ENCODE results near the gene TRAPPC12. TPM values are rescaled to one million over a fixed set of nuclear protein-coding genes. Genes with fewer than 3 reads are reported as not detected.

TRAPPC12 gene
- total RNA-seq, 1 experiment from 2014 or later: 86.2 TPM

- Histone ChIP-seq H3K9me3 (ENCODE audit: low read length) (no peaks in the 10 kb centered on the region), H3K4me3 (ENCODE audit: low read length) (no peak overlapping the region), H3K27ac (ENCODE audit: low read length) (no peak overlapping the region), H4K20me1 (ENCODE audit: low read length) (0 out of 2 replicates have a peak, but pooled peaks cover 4% of the 10 kb centered on the region), H3K4me2 (ENCODE audit: low read length) (no peak overlapping the region), H3K4me1 (ENCODE audit: insufficient read depth, low read length) (no peaks in the 10 kb centered on the region), H3K27me3 (ENCODE audit: low read length) (no peaks in the 10 kb centered on the region), H3F3A (ENCODE audit: low read length, unreplicated experiment) (no peaks in the 10 kb centered on the region), H2AFZ (ENCODE audit: low read length) (no peak overlapping the region), H3K36me3 (ENCODE audit: low read depth, low read length) (peaks cover 16% of the 10 kb centered on the region; the same call in 1 of the 2 replicates), H3K9ac (ENCODE audit: low read length) (no peak overlapping the region), H3K79me2 (ENCODE audit: low read length) (peaks cover 68% of the 10 kb centered on the region), H3K9me2 (replicated peaks; ENCODE audit: low read length) (no peaks in the 10 kb centered on the region)
- no peak for ATAC-seq
- TF ChIP-seq EZH2 (IDR thresholded peaks at IDR 0.05; ENCODE audit: low read length, unreplicated experiment) (no peak), CTCF (conservative IDR thresholded peaks at IDR 0.05; ENCODE audit: low read depth, low read length) (no peak), EZH2phosphoT487 (IDR thresholded peaks at IDR 0.05; ENCODE audit: borderline replicate concordance, low read length) (no peak)
- intact Hi-C loops (cut with micrococcal nuclease): no loop called here
- POLR2A ChIA-PET (ENCODE audit: unreplicated experiment): no interaction called here
- CTCF ChIA-PET: no interaction called here
- DNase-seq: no peak
- BruUV-seq (replicated peaks): no TSS peak
These were observed 21.6 kb upstream of the TRAPPC12 start for GRCh38 chr2:3357926-3358325.

DNA sequence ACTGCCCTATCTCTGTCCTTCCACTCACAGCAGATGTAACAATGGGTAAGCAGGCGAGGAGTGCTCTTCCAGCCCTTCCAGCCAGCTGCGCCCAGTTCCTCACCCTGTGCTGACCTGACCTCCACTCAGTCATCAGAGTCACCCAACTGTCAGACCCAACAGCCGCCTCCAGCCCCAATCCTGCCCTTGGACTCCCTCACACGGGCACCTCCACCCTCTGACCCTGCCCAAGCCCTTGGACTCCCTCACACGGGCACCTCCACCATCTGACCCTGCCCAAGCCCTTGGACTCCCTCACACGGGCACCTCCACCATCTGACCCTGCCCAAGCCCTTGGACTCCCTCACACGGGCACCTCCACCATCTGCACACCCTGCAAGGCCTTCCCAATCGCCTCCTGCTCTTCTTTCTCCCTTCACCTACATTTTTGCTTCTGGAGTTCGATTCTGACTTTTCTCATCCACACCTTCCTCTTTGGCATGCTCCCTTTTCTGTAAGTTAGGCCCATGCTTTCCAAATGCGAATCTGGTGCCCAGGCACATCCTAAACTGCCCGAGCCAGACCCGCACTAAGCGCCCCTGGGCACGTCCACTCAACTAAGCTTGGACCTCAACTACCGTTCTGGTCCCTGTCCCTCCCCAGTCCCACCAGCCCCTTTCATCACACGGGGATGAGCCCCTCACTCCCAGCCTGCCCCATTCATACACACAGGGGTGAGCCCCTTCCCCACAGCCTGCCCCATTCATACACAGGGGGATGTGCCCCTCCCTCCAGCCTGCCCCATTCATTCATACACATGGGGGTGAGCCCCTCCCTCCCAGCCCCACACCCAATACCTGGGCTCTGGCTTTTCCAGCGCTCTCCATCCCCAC is 17.7 kb upstream of the TRAPPC12 start:
- H3K9me3 ChIP-seq (ENCODE audit: low read length): no peaks in the 10 kb centered on the region
- BruUV-seq (replicated peaks): no TSS peak

More for the DNA sequence above, 17.7 kb upstream of the TRAPPC12 start:
- TF ChIP-seq CTCF (conservative IDR thresholded peaks at IDR 0.05; ENCODE audit: low read depth, low read length) (no peak), EZH2phosphoT487 (IDR thresholded peaks at IDR 0.05; ENCODE audit: borderline replicate concordance, low read length) (no peak), EZH2 (IDR thresholded peaks at IDR 0.05; ENCODE audit: low read length, unreplicated experiment) (no peak)
- Histone ChIP-seq H2AFZ (ENCODE audit: low read length) (no peak overlapping the region), H3K9me2 (replicated peaks; ENCODE audit: low read length) (no peaks in the 10 kb centered on the region), H3K4me1 (ENCODE audit: insufficient read depth, low read length) (no peaks in the 10 kb centered on the region), H3K9ac (ENCODE audit: low read length) (no peak overlapping the region), H3F3A (ENCODE audit: low read length, unreplicated experiment) (no peaks in the 10 kb centered on the region), H3K4me2 (ENCODE audit: low read length) (no peak overlapping the region), H3K27me3 (ENCODE audit: low read length) (no peaks in the 10 kb centered on the region), H3K79me2 (ENCODE audit: low read length) (peaks cover 84% of the 10 kb centered on the region), H4K20me1 (ENCODE audit: low read length) (0 out of 2 replicates have a peak, but pooled peaks cover 4% of the 10 kb centered on the region), H3K27ac (ENCODE audit: low read length) (no peak overlapping the region), H3K36me3 (ENCODE audit: low read depth, low read length) (no peaks in the 10 kb centered on the region), H3K4me3 (ENCODE audit: low read length) (no peak overlapping the region)
- ChIA-PET POLR2A (ENCODE audit: unreplicated experiment) (no interaction called here), CTCF (no interaction called here)
- intact Hi-C loops (cut with micrococcal nuclease): no loop called here
- ATAC-seq: no peak
- DNase-seq: no peak

Data from PC-3 (cell line).